Adrenal gland (tissue), 12 donors: Measurements from ENCODE around the gene TEFM. TPM values are rescaled to one million over a fixed set of nuclear protein-coding genes. Genes with fewer than 3 reads are reported as not detected.

ENCODE experiments used
- polyA plus RNA-seq, 3 donors: library from polyadenylated mRNA; stranded (reverse); fragments of 200-250 nt in 2 of 3; fragments of 350-450 nt in 1 of 3; fragmentation: Illumina TruSeq in 1 of 3; extraction: RNeasy Lipid Tissue Mini Kit (QIAGEN cat#74804) in 1 of 3; gene quantifications; one replicate each; pipeline ENCODE4 v1.2.3, GENCODE V29; 2013 to 2014
- small RNA-seq, 2 donors: library from RNA; depleted of rRNA; stranded (forward); fragments of <200 nt; gene quantifications; one replicate each; pipeline ENCODE3, GENCODE V24; 2016
- total RNA-seq, 9 donors: library from RNA; depleted of rRNA in 4 of 9; stranded (reverse); fragments of >200 nt in 4 of 9; fragments of 120-200 nt in 1 of 9; fragmentation: NEBNext Ultra II Directional in 1 of 9; extraction: Animal tissue kit (Norgen Biotek cat#: 25700) in 1 of 9; gene quantifications; one replicate each; pipeline versions ENCODE4 v1.1.0 to v1.2.4, GENCODE V29; 2013 to 2023
- donor health status: healthy with polysubstance abuse.
- donor health status: Bipolar disorder and iron deficiency.
- donor health status: DM: yes; HTN: yes; CAD: no.
- donor health status: DM: no; HTN: no; CAD: no.
- donor health status: DM: no; HTN: no; CAD: no.
- donor health status: DM: yes; HTN: yes; CAD: no.

Gene TEFM
- total and polyA plus RNA-seq, 12 donors, result 6.1 to 28.2 (median 12.2) TPM

Small RNAs within 50 kb of the gene (small RNA-seq; reads per million reads assigned to genes)
- 0 reads per million in 2 donors for gene RNU6-298P

Other genes starting within 250 kb of the TEFM start
- 10 to 100 TPM in 3 of 9 donors, 1 to 10 TPM in 6; 3.1 to 18.0 (median 7.8) TPM for gene CRLF3, start 81.5 kb downstream of the TEFM start, total RNA-seq
- gene CRLF3, start 81.5 kb downstream of the TEFM start, polyA plus RNA-seq, result 1 to 10 TPM; 3.4 to 6.8 (median 6.0) TPM
- 1 to 10 TPM in 4 of 9 donors, under 1 TPM in 5; 0.24 to 4.0 (median 0.80) TPM for gene ATAD5, start 74.3 kb downstream of the TEFM start, total RNA-seq
- gene ATAD5, start 74.3 kb downstream of the TEFM start, polyA plus RNA-seq, result under 1 TPM; 0.27 to 0.53 (median 0.32) TPM
- gene ADAP2, start 15.7 kb upstream of the TEFM start, total RNA-seq, result 10 to 100 TPM in 8 of 9 donors, 1 to 10 TPM in 1; 4.1 to 84.7 (median 37.8) TPM
- gene ADAP2, start 15.7 kb upstream of the TEFM start, polyA plus RNA-seq, result 10 to 100 TPM in 1 of 3 donors, 1 to 10 TPM in 2; 7.8 to 15.7 (median 9.6) TPM
- gene RNF135, start 64.8 kb upstream of the TEFM start, total RNA-seq, result 10 to 100 TPM in 8 of 9 donors, 1 to 10 TPM in 1; 7.4 to 35.6 (median 21.4) TPM
- 10 to 100 TPM; 11.0 to 23.7 (median 21.6) TPM for gene RNF135, start 64.8 kb upstream of the TEFM start, polyA plus RNA-seq
- gene NF1, start 188.7 kb upstream of the TEFM start, total RNA-seq, result 10 to 100 TPM; 45.2 to 91.3 (median 55.9) TPM
- 10 to 100 TPM in 2 of 3 donors, 1 to 10 TPM in 1; 8.8 to 29.0 (median 11.5) TPM for gene NF1, start 188.7 kb upstream of the TEFM start, polyA plus RNA-seq